Globus pallidus (tissue), 1 donor: Measurements from ENCODE around the gene LYL1.
A peak's percentile ranks its signal among the peaks of the same experiment; 100 is the strongest.

Source experiments
- DNase-seq: peaks from one replicate; pipeline ENCODE4 v3.0.0-alpha.2; 2015; ENCODE audit warnings: low spot score

Gene LYL1

DNA sequence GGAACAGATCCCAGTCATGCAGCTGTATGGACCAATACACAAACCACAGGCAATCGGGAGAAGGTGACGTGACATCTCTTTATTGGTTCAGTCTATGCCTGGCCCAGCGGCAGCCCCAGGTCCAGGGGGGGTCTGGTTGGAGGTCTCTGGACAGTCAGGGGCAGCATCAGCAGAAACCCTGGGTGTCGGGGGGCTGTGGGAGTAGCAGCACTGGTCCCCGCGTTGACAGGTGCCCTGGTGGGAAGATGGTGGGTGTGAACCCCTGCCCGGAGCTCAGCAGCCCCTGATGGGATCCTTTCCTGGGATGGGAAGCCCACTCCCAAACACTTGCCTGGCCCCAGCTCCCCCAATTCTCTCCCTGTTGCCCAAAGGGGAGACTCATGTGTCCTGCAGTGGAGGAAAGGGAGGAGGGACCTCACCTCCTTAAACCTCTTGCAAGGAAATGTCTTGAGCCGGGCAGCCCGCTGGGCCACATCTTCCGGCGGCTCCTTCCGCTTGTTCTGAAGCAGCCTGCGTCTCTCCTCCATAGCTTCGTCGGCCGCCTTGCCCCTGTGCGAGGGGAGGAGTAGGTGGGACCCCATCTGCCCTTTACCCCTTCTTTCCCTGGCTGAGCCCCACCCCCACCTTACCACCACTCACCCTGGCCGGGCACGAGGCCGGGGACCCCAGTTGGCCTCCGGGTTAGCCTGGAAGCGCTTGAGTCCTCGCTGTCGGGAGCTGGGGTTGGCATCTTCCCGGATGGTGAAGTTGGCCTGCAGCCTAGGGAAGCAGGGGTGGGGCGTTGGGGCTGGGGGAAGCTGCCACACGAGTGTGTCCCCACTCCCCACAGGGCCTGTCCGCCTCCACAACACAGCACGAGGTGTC, 2.4 kb upstream of the LYL1 start:
- DNase-seq = no peak

DNA sequence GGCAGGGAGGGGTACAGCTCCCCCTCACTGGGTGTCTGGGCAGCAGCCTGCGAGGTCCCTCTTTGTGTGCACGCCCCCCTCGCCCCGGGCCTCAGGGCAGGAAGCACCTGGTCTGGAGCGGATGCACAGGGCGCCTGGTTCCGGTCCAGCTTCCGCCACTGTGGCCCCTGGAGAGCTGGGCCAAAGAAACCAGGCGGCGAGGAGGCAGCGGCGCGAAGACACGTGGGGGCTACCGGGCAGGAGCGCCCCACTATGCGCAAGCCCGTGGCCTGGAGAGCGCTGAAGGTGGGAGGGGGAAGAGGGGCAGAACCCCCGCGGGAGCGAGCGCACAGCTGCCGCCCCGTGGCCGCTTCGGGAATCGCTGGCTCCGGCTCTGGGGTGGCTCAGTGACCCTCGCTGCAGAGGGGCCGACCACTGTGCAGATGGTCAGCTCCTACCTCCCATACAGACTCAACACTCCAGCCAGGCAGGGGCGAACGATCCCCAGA, 1.7 kb upstream of the LYL1 start:
- no peak for DNase-seq

GRCh38 chr19:13103581-13104359, 1.1 kb upstream of the LYL1 start:
- DNase-seq = no peak

GRCh38 chr19:13102416-13102665, 317 bp downstream of the LYL1 start:
- no peak for DNase-seq

DNA sequence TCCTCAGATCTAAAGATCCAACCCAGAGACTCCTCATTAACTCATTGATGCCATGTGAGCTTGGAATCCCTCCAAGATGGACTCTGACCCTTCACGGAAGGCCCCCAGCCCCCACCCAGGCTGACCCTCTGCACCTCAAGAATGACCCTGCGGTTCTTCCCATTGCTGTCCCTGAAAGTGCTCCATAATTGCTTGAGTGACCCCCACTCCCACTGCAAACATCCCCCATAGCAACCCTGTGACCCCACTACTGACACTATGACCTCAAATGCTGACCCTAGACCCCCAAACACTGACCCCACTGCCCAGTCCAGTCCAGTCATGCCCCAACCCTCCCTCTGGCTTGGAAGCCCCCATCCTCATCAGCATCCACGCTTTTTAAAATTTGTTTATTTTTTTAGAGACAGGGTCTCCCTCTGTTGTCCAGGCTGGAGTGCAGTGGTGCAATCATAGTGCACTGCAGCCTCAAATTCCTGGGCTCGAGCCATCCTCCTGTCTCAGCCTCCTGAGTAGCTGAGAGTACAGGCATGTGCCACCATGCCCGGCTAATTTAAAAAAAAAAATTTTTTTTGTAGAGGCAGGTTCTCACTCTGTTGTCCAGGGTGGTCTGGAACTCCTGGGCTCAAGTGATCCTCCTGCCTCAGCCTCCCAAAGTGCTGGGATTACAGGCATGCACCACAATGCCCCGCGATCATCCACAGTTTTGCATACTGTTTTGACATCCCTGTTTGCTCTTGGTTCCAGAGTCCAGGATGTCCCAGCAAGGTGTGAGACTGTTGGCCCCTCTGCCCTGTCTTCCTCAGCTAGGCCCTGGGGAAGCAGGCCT, 855 bp downstream of the LYL1 start:
- no peak for DNase-seq

DNA sequence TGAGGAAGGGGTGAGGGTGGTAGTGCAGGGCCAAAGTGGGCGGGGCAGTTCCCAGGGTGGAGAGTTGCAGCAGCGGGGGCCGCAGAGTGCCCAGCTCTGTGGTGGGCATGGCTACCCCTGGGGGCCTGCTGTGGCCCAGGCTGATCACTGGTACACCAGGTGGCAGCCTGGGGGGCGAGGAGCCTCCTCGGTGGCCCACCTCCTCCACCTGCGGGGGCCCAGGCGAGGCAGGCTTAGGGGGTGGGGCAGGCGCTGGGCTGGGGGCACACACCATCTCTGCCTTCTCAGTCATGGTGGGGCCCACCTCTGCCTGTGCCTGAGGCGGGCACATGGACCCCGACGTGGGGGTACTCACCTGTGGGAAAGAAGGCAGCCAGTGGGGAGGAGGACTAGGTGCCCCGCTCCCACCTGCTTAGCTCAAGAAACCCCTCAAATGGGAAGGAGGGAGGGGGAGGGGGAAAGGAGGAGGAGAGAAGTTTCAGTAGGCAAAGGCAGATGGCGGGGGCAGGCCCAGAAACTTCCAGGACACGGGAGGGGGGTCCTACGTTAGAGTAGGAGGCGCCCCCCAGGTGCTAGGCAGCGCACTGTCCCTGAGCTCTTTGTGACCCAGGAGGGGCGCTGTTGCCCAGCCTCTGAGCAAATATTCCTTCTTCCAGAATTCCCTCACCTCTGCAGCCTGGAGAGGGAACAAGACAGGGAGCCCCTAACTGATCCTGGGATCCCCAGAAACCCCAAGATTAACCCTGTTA, 1.6 kb downstream of the LYL1 start:
- DNase-seq = no peak

DNA sequence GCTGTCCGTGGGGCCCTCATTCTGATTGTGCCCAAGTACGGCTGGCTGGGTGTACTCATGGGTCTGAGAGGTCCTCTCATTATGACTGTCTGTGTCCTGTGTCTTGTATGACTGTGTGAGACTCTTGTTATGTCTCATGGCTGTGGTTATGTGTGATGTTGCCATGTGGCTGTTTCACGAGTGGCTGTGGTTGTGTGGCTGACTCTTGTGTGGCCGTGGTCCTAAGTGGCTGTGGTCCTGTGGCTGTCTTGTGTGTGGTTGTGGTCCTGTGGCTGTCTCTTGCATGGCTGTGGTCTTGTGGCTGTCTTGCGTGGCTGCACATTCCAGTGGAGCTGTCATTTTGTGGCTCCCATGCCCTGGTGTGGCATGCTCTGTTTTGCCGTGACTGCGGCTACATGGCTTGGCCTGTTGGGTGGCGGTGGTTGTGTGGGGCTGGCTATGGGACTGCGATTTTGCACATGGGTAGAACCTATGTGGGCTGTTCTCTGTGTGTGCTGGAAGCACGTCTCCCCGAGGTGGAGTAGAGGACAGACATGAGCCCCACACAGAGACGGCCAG, 2.5 kb downstream of the LYL1 start:
- no peak for DNase-seq

- no peak for DNase-seq
Measured at GRCh38 chr19:13099073-13099999, 3.3 kb downstream of the LYL1 start.

DNA sequence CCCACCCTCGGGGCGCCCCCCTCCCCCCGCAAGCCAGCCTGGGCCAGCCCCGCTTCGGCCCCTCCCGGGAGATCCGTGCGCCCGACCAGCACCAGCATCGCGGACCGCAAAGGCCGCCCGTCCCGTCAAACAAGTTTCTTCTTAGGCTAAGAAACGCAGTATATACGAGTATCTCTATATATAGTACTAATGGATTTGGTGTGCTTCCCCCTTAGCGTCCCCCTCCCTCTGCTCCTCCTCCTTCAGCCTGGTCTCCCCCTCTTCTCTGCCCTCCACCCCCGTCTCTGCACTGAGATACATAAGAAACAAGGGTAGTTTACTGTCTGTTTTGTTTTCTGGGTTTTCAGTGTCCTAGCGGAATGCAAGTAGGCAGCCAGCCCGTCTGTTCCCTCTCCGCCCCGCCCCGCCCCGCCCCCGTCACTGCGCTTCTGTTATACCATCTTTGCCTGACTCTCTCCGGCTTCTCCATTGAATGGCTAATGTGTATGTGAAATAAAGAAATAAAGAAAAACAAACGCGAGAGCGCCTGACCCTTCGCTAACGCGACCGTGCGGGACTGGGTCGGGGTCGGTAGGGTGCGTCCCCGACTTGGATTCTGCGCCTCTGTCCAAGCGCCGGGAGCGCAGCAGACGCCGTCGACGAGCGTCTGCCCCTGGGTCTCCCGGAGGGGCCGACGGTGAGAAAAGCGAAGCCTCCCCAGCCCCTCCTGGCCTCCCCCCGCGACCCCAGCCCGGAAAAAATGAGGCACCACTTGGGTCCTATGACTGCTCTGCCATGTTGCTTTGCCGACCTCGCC, 4.2 kb downstream of the LYL1 start:
- no peak for DNase-seq

DNA sequence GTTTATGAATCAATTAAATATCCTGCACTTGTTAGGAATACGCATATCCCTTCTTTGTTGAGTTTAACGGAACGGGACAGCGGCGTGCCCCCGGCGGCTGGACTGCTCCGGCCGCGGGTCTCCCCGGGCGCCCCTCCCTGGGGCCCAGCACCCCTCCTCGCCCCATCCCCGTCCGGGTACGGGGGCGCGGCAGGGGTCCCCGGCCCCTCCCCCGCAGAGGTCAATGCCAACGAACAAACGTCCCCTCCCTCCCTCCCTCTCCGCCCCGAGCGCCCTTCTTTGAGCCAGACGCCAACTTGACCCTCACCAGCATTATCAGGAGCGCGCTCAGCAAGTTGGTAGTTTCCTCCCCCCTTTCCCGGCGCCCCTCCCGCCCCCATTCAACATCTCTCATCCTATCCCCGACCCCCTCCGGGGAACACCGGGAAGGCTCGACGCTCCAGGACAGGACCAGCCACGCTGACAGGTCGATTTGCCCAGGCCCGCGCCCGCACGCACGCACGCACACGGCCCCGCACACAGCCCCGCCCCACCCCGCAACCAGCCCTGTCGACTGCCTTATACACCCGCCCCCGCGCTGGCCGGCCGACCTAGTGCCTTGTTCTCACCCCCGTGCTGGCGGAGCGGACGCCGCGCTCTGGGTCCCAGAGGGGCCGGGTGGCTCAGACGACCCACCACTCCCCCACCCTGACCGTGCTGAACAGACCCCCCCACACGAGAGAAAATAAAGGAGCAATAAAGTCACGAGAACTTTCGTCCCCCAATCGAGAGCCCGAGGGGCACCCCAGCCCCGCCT, 5.0 kb downstream of the LYL1 start:
- DNase-seq = no peak

DNA sequence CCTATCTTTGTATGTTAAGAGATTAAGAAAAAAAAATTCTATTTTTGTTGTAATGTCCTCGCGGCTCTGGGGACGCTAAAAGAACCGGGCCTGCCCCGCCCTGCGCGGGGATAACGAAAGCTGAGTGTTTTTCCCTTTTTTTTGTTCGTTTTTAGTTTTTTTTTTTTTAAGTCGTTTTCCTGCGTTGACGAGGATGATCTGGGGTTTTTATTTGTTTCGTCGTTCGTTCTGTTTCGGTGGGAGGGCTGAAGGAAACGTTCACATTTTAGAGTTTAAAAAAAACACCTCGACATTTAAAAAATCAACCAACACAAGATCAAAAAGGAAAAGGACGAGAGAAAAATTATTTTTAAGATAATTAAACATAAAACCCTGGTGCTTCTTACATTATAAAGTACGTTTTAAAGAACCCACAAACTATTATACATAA, 5.6 kb downstream of the LYL1 start:
- no peak for DNase-seq

DNA sequence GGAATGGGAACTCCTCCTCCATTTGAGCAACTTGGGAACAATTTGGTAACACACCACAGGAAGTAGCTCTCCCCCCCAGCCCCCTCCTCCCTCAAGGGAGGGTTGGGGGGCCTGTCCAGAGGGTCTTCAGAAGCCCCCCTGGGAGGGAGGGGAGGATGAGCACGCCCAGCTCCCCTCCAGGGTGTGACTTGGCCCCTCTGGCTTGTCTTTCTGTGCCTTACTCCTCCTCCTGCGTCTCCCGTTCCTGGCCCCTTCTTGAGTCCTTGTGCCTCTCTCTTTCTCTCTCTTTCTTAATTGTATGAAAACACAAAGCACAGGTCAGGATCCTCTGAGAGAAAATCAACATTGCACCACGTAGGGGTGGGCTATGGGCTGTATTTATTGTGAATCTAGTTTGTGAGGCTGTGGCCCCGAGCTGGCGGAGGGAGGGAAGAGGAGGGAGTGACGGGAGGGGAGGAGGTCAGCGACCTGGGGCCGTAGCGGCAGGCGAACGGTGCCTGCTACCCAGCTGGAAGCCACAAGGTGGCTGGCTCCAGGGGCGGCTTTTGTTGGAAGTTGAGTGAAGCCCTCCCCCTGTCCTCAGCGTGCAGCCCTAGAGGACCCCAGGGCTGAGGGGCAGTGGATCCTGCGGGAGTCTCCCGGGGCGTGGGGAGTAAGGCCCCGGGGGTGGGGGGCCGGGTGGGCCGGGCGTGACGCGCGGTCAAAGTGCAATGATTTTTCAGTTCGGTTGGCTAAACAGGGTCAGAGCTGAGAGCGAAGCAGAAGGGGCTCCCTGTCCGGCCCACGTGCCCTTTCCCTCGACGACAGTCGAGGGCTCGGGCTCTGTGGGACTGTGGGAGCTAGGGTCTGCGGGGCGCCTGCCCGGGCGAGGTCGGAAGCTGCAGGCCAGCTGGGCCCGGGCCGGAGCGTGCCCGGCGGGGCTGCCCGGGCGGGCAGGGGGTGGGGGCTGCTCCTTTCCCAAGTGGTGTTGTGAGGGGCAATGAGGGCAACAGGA, 6.4 kb downstream of the LYL1 start:
- no peak for DNase-seq

DNA sequence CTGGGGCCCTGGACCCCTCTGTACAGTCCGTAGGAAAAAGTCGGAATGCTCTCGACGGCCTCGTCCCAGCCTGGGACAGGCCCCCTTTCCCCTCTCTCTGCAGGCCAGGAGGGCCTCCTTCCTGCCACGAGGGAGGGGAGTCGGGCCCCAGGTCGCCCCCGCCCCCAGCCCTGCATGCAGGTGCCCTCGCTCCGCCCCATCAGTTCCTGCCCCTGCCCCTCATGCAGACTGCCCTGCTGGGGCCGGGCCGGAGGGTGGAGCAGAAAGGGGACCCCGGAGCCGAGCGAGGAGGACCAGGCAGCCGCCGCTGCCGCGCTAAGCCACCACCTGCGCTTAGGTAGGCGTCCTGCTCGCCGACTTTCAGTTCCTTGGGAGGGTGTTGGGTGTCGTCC, 7.3 kb downstream of the LYL1 start:
- no peak for DNase-seq

- no peak for DNase-seq
Measured at GRCh38 chr19:13094771-13095392, 7.8 kb downstream of the LYL1 start.

DNA sequence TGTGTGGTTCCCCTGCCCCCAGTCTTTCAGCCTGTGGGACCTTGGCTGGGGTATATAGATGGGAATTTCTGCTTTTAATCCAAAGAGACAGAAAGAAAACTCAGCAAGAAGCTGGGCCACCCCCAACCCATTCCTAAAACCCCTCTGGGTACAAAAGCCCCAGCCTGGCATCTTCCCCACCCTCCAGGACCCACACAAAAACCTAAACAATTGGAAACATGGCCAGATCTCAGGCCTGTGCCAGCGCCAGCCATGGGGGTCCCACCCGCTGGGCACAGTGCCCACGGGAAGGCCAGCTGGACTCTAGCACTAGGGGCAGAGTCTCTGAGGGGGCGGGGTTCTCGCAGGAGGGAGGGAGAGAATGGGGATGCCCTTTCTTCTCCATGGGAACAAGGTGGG, 8.6 kb downstream of the LYL1 start:
- DNase-seq = no peak

- peak; percentile 90 for DNase-seq
Measured at GRCh38 chr19:13093407-13094105, 9.1 kb downstream of the LYL1 start.
